Activated T-helper 1 cell treated with anti-CD3 and anti-CD28 coated beads, Interleukin-2, amount 50 U/mL, for 16 hours (primary cell): ENCODE measurements around the gene MAP3K15.

ENCODE experiments used
- DNase-seq, 2 donors: peaks; one replicate each; pipeline ENCODE4 v3.0.0-alpha.2; 2020; ENCODE audit warnings: low read depth in 1 of 2, low spot score in 1 of 2

Gene MAP3K15

GRCh38 chrX:19410259-19410658 is 105.0 kb downstream of the MAP3K15 start:
- no peak for DNase-seq

- no peak for DNase-seq
Measured at GRCh38 chrX:19403696-19404095, 111.6 kb downstream of the MAP3K15 start.

DNA sequence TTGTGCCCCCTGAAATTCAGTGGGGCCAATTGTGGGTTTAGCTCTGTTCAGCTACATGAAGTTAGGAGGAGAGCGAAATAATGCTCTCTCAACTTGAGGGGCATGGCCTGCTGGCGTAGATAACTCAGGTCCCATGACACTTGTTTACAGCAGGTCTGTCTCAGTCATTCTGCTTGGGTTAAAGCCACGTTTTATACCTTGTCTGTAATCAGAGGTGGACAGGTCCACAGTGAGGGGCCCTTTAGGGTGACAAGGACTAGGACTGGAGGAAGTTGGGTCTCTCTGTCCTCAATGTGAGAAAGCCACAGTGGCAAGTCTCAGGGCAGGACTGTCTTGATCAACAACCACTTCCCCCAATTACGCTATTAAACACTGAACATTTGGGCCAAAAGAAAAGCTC is 122.6 kb downstream of the MAP3K15 start:
- no peak for DNase-seq

GRCh38 chrX:19392078-19392477 is 123.2 kb downstream of the MAP3K15 start:
- no peak for DNase-seq

- no peak for DNase-seq
Measured at GRCh38 chrX:19389227-19389845, 126.0 kb downstream of the MAP3K15 start.

- DNase-seq: no peak
Measured at GRCh38 chrX:19388741-19389140, 126.6 kb downstream of the MAP3K15 start.

GRCh38 chrX:19388064-19388679 is 127.1 kb downstream of the MAP3K15 start:
- no peak for DNase-seq

- DNase-seq: no peak
Measured at GRCh38 chrX:19386679-19387078, 128.6 kb downstream of the MAP3K15 start.

DNA sequence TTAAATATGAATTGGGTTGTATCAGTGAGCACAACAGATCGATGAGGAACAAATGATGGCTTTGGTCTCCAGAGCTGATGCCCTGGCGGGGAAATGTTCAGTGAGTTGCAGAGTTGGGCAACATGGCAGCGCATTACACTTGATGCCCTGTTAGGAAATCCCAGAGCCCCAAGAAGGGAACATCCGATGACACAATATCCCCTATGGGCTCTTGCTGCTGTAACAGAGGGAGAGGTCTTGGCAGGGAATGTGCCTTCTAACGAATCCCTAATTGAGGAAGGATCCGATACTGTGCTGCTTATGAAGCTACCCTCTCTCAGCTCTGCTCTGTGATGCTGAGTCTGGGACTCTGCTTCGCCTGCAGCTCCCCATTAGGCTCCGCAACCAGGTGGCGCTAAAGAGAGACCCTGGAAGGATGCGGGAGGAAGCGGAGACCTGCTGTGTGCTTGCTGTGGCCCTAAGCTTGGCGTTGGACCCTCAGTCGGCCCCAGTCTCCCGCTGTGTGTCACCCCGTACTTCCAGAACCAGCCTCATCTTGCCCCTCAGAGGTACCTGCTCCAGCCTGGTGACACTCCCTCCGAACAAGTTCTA is 132.7 kb downstream of the MAP3K15 start:
- peak; percentile 13 to 14 for DNase-seq

GRCh38 chrX:19381326-19381725 is 134.0 kb downstream of the MAP3K15 start:
- DNase-seq: no peak

- no peak for DNase-seq
Measured at GRCh38 chrX:19377799-19378198, 137.5 kb downstream of the MAP3K15 start.

DNA sequence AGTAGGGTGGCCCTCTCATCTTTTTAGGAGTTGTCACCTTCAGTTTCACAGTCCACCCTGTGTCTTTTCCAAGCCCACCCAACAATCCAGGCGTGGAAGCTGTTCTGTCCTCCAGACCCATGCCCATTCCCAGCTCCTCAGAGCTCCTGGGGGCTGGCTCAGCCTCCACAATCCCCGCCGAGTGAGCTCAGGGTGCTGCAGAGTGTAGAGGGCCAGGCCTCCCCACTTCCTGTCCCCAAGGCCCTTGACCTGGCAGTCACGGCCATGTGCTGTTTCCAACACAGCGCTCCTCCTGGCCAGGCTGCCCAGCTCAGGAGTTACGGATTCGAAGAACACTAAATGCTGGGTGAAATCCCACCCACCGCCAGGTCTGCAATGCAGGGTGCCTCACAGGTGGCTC is 139.8 kb downstream of the MAP3K15 start:
- no peak for DNase-seq

GRCh38 chrX:19373351-19373891 is 141.9 kb downstream of the MAP3K15 start:
- no peak for DNase-seq

GRCh38 chrX:19372547-19373331 is 142.6 kb downstream of the MAP3K15 start:
- no peak for DNase-seq

- peak; percentile 29 to 34 for DNase-seq
Measured at GRCh38 chrX:19372170-19372546, 143.2 kb downstream of the MAP3K15 start.

DNA sequence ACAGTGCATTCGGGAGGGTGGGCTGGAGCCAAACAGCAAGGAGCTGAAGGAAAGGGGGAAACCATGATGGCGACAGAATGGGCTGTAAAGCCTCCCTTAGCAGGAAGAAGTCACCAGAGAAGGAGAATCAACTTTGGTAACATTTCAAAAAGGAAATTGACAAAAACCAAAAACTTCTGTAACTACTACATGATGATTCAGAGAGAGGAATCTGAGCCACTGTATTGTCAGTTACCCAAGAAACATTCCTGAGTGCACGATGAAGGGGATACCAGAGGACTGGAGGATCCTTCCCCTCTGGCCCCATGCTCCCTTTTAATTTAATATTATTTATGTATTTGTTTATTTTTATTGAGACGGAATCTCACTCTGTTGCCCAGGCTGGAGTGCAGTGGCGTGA is 145.2 kb downstream of the MAP3K15 start:
- no peak for DNase-seq

DNA sequence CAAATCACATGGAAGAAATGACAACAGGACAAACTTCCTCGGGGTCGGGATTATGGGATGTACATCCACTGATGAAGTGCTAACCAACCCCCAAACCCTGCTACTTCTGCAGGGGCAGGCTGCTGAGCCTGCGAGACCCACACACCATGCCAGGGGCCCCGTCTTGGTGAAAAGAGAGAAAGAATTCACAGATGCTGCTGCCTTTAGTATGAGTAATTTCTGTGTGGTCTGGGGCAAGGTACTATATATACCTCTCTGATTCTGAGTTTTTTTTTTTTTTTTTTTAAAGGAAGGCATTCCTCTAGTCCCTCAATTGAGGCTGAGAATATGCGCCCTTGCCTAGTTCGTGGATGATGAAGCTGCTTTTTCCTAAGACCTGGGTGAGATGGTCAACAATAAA is 146.7 kb downstream of the MAP3K15 start:
- DNase-seq: no peak

GRCh38 chrX:19361701-19362100 is 153.6 kb downstream of the MAP3K15 start:
- DNase-seq: no peak

GRCh38 chrX:19360903-19361302 is 154.4 kb downstream of the MAP3K15 start:
- no peak for DNase-seq

DNA sequence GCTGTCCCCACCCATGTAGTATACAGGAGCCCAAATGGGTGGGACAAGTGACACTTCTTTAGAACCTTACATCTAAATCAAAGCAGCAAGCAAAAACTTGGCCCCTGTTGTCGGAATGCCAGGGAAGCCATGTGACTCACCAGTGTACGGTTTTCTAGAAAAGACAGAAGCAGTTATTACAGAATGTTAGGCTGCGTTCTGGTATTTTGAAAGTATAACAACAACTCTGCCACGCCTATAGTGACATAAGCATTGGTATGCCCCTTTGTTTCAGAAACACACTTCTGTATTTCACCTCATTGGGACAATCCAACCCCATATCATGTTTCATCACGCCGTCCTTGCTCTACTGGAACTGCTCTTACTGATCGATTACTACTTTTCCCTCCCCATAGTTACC is 156.8 kb downstream of the MAP3K15 start:
- DNase-seq: no peak

GRCh38 chrX:19354625-19355024 is 160.7 kb downstream of the MAP3K15 start:
- DNase-seq: no peak

DNA sequence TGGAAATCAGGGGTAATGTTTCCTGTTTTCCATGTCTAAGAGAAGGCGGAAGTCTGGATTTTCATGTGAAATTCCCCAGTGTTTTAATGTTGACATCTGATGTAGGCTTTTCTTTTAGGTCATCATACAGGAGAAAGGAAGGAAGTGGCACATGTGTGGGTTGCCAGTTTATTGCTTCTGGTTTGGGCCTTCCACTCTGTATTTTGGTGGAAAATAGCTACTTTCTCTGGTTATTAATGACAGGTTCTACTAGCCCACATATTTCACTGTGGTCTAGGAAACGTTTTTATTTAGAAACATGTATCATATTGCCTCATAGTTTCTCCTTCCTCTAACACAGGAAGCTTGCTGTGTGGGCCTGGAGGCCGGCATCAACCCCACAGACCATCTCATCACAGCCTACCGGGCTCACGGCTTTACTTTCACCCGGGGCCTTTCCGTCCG is 164.3 kb downstream of the MAP3K15 start:
- no peak for DNase-seq
